Measurements from ENCODE around the gene SIGLEC9. TPM values are rescaled to one million over a fixed set of nuclear protein-coding genes. Genes with fewer than 3 reads are reported as not detected.
A peak's percentile ranks its signal among the peaks of the same experiment; 100 is the strongest.

SIGLEC9 gene
- total RNA-seq, 1 donor from 2014 or later: 19.0 TPM

GRCh38 chr19:51096473-51097165 is 28.1 kb upstream of the SIGLEC9 start:
- DNase-seq (ENCODE audit: low spot score): no peak

GRCh38 chr19:51097166-51097738 is 27.5 kb upstream of the SIGLEC9 start:
- no peak for DNase-seq (ENCODE audit: low spot score)

- no peak for DNase-seq (ENCODE audit: low spot score)
Measured at GRCh38 chr19:51097796-51098195, 26.9 kb upstream of the SIGLEC9 start.

- no peak for DNase-seq (ENCODE audit: low spot score)
Measured at GRCh38 chr19:51098365-51099046, 26.2 kb upstream of the SIGLEC9 start.

GRCh38 chr19:51099047-51099382 is 25.7 kb upstream of the SIGLEC9 start:
- DNase-seq (ENCODE audit: low spot score): no peak

- no peak for DNase-seq (ENCODE audit: low spot score)
Measured at GRCh38 chr19:51100601-51101000, 24.1 kb upstream of the SIGLEC9 start.

GRCh38 chr19:51101171-51101865 is 23.4 kb upstream of the SIGLEC9 start:
- DNase-seq (ENCODE audit: low spot score): no peak

GRCh38 chr19:51102991-51103390 is 21.7 kb upstream of the SIGLEC9 start:
- DNase-seq (ENCODE audit: low spot score): no peak

GRCh38 chr19:51103926-51104341 is 20.8 kb upstream of the SIGLEC9 start:
- DNase-seq (ENCODE audit: low spot score): no peak

- no peak for DNase-seq (ENCODE audit: low spot score)
Measured at GRCh38 chr19:51107406-51108065, 17.2 kb upstream of the SIGLEC9 start.

- peak; percentile 98 for DNase-seq (ENCODE audit: low spot score)
Measured at GRCh38 chr19:51108066-51108804, 16.5 kb upstream of the SIGLEC9 start, which contains the start of gene CTU1. TSS of gene CTU1 (minus strand) at chr19:51108409. CDS start at chr19:51104569, 3,840 bp downstream.

- DNase-seq (ENCODE audit: low spot score): no peak
Measured at GRCh38 chr19:51108805-51109146, 15.9 kb upstream of the SIGLEC9 start.

- DNase-seq (ENCODE audit: low spot score): no peak
Measured at GRCh38 chr19:51110666-51110971, 14.1 kb upstream of the SIGLEC9 start.

- no peak for DNase-seq (ENCODE audit: low spot score)
Measured at GRCh38 chr19:51111606-51112005, 13.1 kb upstream of the SIGLEC9 start.

GRCh38 chr19:51114087-51114729 is 10.5 kb upstream of the SIGLEC9 start:
- no peak for DNase-seq (ENCODE audit: low spot score)

- DNase-seq (ENCODE audit: low spot score): no peak
Measured at GRCh38 chr19:51116736-51117286, 7.9 kb upstream of the SIGLEC9 start.

- DNase-seq (ENCODE audit: low spot score): no peak
Measured at GRCh38 chr19:51119101-51119500, 5.6 kb upstream of the SIGLEC9 start.

GRCh38 chr19:51119611-51120010 is 5.1 kb upstream of the SIGLEC9 start:
- no peak for DNase-seq (ENCODE audit: low spot score)

GRCh38 chr19:51120160-51120559 is 4.5 kb upstream of the SIGLEC9 start:
- no peak for DNase-seq (ENCODE audit: low spot score)

- no peak for DNase-seq (ENCODE audit: low spot score)
Measured at GRCh38 chr19:51121257-51121656, 3.4 kb upstream of the SIGLEC9 start.

Measured in mesenteric fat pad (tissue), 1 donor.